Stimulated activated CD4-positive, alpha-beta T cell treated with anti-CD3 and anti-CD28 coated beads, Interleukin-4, amount 100 ng/mL, for 24 hours (primary cell): ENCODE measurements around the gene CAPNS2.
"Not testable (repeated sequence)": the region's sequence is repeated elsewhere in the genome, so short reads cannot be mapped to it uniquely, and the experiment has no call there.

Experiments
- DNase-seq: peaks from one replicate; pipeline ENCODE4 v3.0.0-alpha.2; 2020

CAPNS2 gene

GRCh38 chr16:55569025-55569424, 2.5 kb downstream of the CAPNS2 start:
- DNase-seq: no peak

- no peak for DNase-seq
Observed at GRCh38 chr16:55570159-55570558, 3.7 kb downstream of the CAPNS2 start.

GRCh38 chr16:55571191-55571897, 4.9 kb downstream of the CAPNS2 start:
- no peak for DNase-seq

GRCh38 chr16:55572439-55572838, 6.0 kb downstream of the CAPNS2 start:
- no peak for DNase-seq

GRCh38 chr16:55574811-55575210, 8.3 kb downstream of the CAPNS2 start:
- DNase-seq: no peak

- DNase-seq: no peak
Observed at GRCh38 chr16:55575496-55575895, 9.0 kb downstream of the CAPNS2 start.

- no peak for DNase-seq
Observed at GRCh38 chr16:55576384-55576783, 9.9 kb downstream of the CAPNS2 start.

- DNase-seq: no peak
Observed at GRCh38 chr16:55577887-55578286, 11.4 kb downstream of the CAPNS2 start.

GRCh38 chr16:55585631-55586030, 19.1 kb downstream of the CAPNS2 start:
- no peak for DNase-seq

GRCh38 chr16:55588799-55589198, 22.3 kb downstream of the CAPNS2 start:
- DNase-seq: no peak

- no peak for DNase-seq
Observed at GRCh38 chr16:55592306-55592705, 25.8 kb downstream of the CAPNS2 start.

GRCh38 chr16:55597928-55598327, 31.4 kb downstream of the CAPNS2 start:
- no peak for DNase-seq

- no peak for DNase-seq
Observed at GRCh38 chr16:55605754-55606336, 39.4 kb downstream of the CAPNS2 start.

- DNase-seq: no peak
Observed at GRCh38 chr16:55613613-55614335, 47.3 kb downstream of the CAPNS2 start.

- DNase-seq: no peak
Observed at GRCh38 chr16:55615071-55615470, 48.6 kb downstream of the CAPNS2 start.

GRCh38 chr16:55615670-55616069, 49.2 kb downstream of the CAPNS2 start:
- not testable (repeated sequence) for DNase-seq
